T-helper 1 cell treated with Interleukin-12 subunit alpha and Interleukin-12 subunit beta and Interleukin-4 antibody, amounts not matched to agents 30 μg/mL and 1 μg/mL, for 36 hours (primary cell): Measurements from ENCODE around the gene RFPL4AL1.

Experiments used
- H3K27ac Mint-ChIP-seq: one replicate; pipeline ENCODE4 v1.8.0; 2021; ENCODE audit warnings: mild to moderate bottlenecking, mixed read lengths
- H3K27me3 Mint-ChIP-seq: one replicate; pipeline ENCODE4 v1.8.0; 2021; ENCODE audit warnings: low read depth, mixed read lengths
- H3K36me3 Mint-ChIP-seq: one replicate; pipeline ENCODE4 v1.8.0; 2021; ENCODE audit warnings: low read depth, mixed read lengths
- H3K4me1 Mint-ChIP-seq: one replicate; pipeline ENCODE4 v1.8.0; 2021; ENCODE audit warnings: low read depth, mixed read lengths
- H3K4me3 Mint-ChIP-seq: one replicate; pipeline ENCODE4 v1.8.0; 2021; ENCODE audit warnings: mild to moderate bottlenecking, moderate library complexity, mixed read lengths
- H3K9me3 Mint-ChIP-seq: one replicate; pipeline ENCODE4 v1.8.0; 2021; ENCODE audit warnings: mixed read lengths

The RFPL4AL1 gene

DNA sequence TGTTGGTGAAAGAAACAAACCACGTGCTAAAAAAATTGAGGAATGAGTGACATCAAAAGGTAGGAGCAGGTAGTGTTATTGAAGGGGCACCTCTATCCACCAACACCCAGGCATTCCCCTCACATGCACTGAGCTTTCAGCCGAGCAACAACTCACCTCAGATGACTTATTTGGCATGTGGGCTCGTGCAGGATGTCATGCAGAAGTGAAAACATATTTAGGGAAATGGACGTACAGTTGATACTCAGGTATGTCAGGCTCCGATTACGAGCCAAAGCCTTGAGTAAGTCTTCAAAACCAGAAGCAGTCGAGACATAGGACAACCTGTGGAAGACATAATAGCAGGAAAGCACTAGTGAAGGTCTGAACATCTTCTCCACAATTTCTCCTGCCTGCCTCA lies 32.5 kb downstream of the RFPL4AL1 start:
- Mint-ChIP-seq H3K4me1 (no peaks in the 10 kb centered on the region), H3K9me3 (peaks cover 47% of the 10 kb centered on the region), H3K27me3 (no peaks in the 10 kb centered on the region), H3K4me3 (no peak overlapping the region), H3K27ac (no peak overlapping the region), H3K36me3 (peaks cover 2% of the 10 kb centered on the region)

- H3K4me1 Mint-ChIP-seq = no peaks in the 10 kb centered on the region
- H3K9me3 Mint-ChIP-seq = peaks cover 54% of the 10 kb centered on the region
- H3K27ac Mint-ChIP-seq = no peak overlapping the region
Observed at GRCh38 chr19:55802281-55802680, 33.4 kb downstream of the RFPL4AL1 start.

DNA sequence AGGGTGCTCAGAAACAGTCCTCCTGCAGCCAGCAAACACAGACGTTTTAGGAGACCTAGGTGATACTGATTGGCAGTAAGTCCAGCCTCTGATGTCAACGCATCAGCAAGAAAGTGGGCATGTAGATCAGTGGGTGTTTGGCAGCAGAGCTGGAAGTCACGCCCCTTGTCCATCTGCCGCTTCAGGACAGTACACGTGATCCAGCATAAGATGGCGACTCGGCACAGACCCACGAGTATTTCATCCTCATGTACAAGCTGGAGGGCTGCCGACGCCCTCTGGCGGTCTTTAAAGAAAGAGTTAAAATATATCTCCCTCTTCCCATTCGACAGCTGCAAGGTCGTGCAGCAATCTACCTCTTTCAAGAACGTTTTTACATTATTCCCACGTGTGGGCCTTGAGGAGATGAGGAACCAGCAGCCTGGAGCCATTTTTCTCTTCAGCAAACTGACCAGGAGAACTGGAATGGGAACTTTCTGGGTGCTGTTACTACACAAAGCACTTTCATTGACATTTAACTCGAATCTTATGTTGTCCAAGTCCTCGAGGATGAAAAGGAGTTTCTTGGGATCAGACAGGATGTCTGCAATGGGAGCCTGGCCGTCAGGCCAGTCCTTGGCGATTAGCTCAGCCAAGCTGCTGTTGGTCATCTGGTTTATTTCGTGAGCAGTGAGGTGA lies 40.6 kb downstream of the RFPL4AL1 start:
- Mint-ChIP-seq H3K27me3 (no peaks in the 10 kb centered on the region), H3K9me3 (peaks cover 34% of the 10 kb centered on the region), H3K36me3 (no peaks in the 10 kb centered on the region), H3K4me1 (no peaks in the 10 kb centered on the region), H3K27ac (no peak overlapping the region), H3K4me3 (no peak overlapping the region)

More at GRCh38 chr19:55802281-55802680, 33.4 kb downstream of the RFPL4AL1 start:
- H3K4me3 Mint-ChIP-seq = no peak overlapping the region
- H3K27me3 Mint-ChIP-seq = no peaks in the 10 kb centered on the region
- peaks cover 2% of the 10 kb centered on the region for H3K36me3 Mint-ChIP-seq

DNA sequence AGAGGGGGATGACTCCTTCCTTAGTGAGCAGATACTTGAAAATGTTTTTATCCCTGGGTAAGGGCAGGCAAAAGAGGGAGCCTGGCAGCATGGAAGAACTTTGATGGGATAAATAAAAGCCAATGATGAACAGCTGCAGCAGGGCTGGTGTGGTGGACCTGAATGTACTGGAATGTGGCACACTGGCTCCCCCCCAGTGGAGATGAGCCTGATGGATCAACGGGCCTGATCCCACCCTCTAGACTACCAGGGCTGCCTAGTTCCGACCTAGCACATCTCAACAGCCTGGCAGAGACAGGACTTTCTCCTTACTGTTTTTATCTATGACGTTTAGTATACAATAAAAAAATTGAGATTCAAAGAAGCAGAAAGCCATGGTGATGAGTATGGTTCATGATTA lies 42.4 kb downstream of the RFPL4AL1 start:
- Mint-ChIP-seq H3K4me1 (no peaks in the 10 kb centered on the region), H3K36me3 (no peaks in the 10 kb centered on the region), H3K9me3 (peaks cover 39% of the 10 kb centered on the region), H3K4me3 (no peak overlapping the region), H3K27ac (no peak overlapping the region), H3K27me3 (no peaks in the 10 kb centered on the region)

DNA sequence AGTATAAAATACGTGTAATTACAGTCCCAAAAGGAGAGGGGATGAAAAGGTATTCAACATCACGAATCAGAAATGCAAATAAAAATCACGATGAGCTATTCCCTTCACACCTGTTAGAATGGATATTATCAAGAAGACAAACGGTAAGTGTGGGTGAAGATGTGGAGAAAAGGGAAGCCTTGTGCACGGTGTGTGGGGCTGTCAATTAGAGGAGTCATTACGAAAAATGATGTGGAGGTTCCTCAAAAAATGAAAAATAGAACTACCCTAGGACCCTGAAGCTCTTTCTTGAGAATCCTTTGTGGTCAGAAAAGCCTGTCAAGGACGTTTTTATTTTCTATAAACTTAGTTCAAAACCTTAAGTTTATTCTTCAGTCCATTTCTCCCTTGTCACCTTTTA lies 43.5 kb downstream of the RFPL4AL1 start:
- H3K36me3 Mint-ChIP-seq = no peaks in the 10 kb centered on the region
- H3K27ac Mint-ChIP-seq = no peak overlapping the region
- no peaks in the 10 kb centered on the region for H3K4me1 Mint-ChIP-seq
- H3K27me3 Mint-ChIP-seq = no peaks in the 10 kb centered on the region
- H3K4me3 Mint-ChIP-seq = no peak overlapping the region
- peaks cover 36% of the 10 kb centered on the region for H3K9me3 Mint-ChIP-seq

DNA sequence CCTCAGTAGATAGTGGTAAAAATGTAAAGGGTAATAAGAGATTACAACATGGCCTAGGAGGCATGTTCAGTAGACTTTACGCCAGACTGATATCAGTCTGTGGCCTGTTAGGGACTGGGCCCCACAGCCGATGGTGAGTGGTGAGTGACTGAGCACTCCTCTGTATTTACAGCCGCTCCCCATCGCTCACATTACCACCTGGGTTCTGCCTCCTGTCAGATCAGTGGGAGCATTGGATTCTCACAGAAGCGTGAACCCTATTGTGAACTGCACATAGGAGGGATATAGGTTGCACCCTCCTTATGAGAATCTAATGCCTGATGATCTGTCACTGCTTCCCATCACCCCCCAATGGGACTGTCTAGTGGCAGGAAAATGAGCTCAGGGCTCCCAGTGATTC lies 45.0 kb downstream of the RFPL4AL1 start:
- H3K27me3 Mint-ChIP-seq = no peaks in the 10 kb centered on the region

GRCh38 chr19:55820037-55820436 lies 51.1 kb downstream of the RFPL4AL1 start:
- no peak overlapping the region for H3K4me3 Mint-ChIP-seq

More for the DNA sequence above, 45.0 kb downstream of the RFPL4AL1 start:
- H3K27ac Mint-ChIP-seq = no peak overlapping the region
- no peaks in the 10 kb centered on the region for H3K36me3 Mint-ChIP-seq
- H3K9me3 Mint-ChIP-seq = peaks cover 43% of the 10 kb centered on the region
- no peaks in the 10 kb centered on the region for H3K4me1 Mint-ChIP-seq
- no peak overlapping the region for H3K4me3 Mint-ChIP-seq

More at GRCh38 chr19:55820037-55820436, 51.1 kb downstream of the RFPL4AL1 start:
- Mint-ChIP-seq H3K27me3 (no peaks in the 10 kb centered on the region), H3K9me3 (peaks cover 41% of the 10 kb centered on the region), H3K4me1 (no peaks in the 10 kb centered on the region), H3K27ac (no peak overlapping the region), H3K36me3 (no peaks in the 10 kb centered on the region)
